Keratinocyte (primary cell): Measurements from ENCODE around the gene NET1.

Experiments
- EZH2 ChIP-seq: IDR thresholded peaks from one replicate; pipeline ENCODE4 v1.6.1; 2012; ENCODE audit warnings: inconsistent platforms, mild to moderate bottlenecking, low read length, moderate library complexity
- TF ChIP-seq, protein P1 (sequence below), 3 experiments: IDR thresholded peaks in 1 of 3; conservative IDR thresholded peaks in 1 of 3; optimal IDR thresholded peaks in 1 of 3; 2 replicates in 2 of 3; 3 replicates in 1 of 3; pipeline versions ENCODE3 to v1.5.1; 2011; ENCODE audit warnings: low read length in 3 of 3, mild to moderate bottlenecking in 3 of 3, moderate library complexity in 2 of 3, control low read depth in 1 of 3, inconsistent platforms in 1 of 3; ENCODE audit not compliant: insufficient read depth in 2 of 3; ENCODE audit errors: extremely low read depth in 1 of 3

- TF ChIP-seq, protein P1, sequence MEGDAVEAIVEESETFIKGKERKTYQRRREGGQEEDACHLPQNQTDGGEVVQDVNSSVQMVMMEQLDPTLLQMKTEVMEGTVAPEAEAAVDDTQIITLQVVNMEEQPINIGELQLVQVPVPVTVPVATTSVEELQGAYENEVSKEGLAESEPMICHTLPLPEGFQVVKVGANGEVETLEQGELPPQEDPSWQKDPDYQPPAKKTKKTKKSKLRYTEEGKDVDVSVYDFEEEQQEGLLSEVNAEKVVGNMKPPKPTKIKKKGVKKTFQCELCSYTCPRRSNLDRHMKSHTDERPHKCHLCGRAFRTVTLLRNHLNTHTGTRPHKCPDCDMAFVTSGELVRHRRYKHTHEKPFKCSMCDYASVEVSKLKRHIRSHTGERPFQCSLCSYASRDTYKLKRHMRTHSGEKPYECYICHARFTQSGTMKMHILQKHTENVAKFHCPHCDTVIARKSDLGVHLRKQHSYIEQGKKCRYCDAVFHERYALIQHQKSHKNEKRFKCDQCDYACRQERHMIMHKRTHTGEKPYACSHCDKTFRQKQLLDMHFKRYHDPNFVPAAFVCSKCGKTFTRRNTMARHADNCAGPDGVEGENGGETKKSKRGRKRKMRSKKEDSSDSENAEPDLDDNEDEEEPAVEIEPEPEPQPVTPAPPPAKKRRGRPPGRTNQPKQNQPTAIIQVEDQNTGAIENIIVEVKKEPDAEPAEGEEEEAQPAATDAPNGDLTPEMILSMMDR (optimal IDR thresholded peaks at IDR 0.05 in 1 of 3, IDR thresholded peaks at IDR 0.05 in 1 of 3, conservative IDR thresholded peaks at IDR 0.05 in 1 of 3; ENCODE audit: extremely low read depth in 1 of 3, insufficient read depth in 2 of 3, low read length in 3 of 3): no peak
- no peak for TF ChIP-seq EZH2
These were observed 448 bp upstream of the NET1 start for GRCh38 chr10:5411941-5412276.
